Activated gamma-delta T cell treated with Interleukin-2 at 50 U/mL for 16 hours (primary cell): ENCODE data around the gene ING1.
"Not testable (repeated sequence)": the region's sequence is repeated elsewhere in the genome, so short reads cannot be mapped to it uniquely, and the experiment has no call there.

Source experiments
- DNase-seq: peaks from one replicate; pipeline ENCODE4 v3.0.0-alpha.2; 2020

The ING1 gene, protein sequence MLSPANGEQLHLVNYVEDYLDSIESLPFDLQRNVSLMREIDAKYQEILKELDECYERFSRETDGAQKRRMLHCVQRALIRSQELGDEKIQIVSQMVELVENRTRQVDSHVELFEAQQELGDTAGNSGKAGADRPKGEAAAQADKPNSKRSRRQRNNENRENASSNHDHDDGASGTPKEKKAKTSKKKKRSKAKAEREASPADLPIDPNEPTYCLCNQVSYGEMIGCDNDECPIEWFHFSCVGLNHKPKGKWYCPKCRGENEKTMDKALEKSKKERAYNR

DNA sequence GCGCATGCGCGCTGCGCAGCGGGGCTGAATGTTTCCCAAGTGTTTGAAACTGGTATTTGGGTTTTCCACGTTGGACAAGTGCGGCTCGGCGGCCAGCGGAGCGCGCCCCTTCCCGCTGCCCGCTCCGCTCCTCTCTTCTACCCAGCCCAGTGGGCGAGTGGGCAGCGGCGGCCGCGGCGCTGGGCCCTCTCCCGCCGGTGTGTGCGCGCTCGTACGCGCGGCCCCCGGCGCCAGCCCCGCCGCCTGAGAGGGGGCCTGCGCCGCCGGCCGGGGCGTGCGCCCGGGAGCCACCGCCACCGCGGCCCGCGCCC, at the start of gene ING1:
ING1 (plus strand) TSS at position 59 of the 311 bp plus-strand sequence. CDS start 450 bp downstream, outside the sequence.
- no peak for DNase-seq

DNA sequence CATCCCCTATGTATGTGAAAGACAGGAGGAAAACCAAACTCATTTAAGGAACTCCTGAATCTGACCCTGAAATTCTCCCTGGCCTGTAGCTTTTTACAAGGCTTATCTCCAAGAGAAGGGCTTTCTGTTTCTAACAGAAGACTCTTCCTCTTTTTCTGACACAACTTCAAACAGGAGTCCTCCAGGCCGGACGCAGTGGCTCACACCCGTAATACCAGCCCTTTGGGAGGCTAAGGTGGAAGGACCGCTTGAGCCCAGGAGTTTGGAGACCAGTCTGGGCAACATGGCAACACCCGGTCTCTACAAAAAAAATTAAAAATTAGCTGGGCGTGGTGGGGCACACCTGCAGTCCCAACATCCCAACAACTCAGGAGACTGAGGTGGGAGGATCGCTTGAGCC, 49.5 kb upstream of the ING1 start:
- DNase-seq: no peak

DNA sequence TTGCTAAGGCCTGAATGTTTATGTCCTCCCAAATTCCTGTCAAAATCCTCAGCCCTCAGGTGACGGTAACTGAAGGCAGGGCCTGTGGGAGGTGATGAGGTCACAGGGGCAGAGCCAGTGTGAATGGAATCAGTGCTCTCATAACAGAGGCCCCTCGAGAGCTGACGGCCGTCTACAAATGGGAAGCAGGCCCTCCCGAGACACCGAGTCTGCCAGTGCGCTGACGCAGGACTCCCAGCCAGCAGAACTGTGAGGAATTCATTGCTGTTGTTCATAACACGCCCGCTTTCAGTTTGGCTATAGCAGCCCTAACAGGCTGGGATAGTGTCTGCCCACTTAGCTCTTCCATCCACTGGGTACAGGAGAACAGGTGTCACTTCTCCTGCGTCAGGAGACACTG, 48.8 kb upstream of the ING1 start:
- DNase-seq: no peak

DNA sequence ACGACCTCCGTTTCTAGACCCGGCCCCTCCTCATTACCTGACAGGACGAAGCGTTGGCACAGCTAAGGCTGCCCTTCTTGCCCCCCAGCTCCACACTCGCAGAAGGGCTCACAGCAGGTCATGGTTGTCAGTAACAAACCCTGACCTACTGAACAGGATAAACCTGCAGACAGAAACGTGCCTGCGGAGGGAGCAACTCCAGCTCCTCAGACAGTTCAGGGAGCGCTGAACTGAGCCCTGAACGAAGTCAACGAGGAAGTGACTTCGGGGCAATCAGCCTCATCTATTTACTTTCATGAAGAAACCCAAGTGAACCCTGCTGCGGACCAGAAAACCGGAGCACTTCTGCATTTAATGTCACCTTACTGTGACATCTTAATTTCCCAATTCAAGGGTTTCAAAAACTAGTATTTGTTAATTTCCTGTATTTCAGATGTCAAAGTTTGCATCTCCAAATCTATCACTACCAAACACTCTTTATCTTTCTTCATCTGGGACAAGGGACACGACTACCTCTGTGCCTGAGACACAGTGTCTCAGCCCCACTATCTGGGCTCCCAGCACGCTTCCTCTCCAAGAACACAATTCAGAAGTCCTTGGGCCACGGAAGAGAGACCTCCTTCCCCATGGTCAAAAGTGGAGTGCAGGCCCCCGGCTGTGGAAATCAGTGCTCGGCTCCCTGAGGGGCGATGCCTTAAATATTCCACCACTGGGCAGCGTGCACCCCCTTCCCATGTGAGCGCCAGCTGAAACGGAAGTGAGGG, 47.8 kb upstream of the ING1 start:
- DNase-seq: no peak

DNA sequence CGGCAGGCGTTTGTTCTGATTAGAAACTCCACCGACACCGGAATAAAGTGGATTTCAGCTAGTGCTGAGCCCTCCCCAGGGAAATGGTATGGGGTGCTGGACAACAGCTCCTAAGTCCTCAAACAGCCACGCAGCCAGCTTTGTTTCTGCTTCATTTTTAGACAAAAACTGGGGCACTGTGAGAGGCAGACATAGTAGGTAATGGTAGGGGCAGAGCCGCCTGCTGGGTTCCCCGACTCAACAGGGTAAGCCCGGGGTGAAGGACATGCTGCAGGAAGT, 47.3 kb upstream of the ING1 start:
- DNase-seq: no peak

DNA sequence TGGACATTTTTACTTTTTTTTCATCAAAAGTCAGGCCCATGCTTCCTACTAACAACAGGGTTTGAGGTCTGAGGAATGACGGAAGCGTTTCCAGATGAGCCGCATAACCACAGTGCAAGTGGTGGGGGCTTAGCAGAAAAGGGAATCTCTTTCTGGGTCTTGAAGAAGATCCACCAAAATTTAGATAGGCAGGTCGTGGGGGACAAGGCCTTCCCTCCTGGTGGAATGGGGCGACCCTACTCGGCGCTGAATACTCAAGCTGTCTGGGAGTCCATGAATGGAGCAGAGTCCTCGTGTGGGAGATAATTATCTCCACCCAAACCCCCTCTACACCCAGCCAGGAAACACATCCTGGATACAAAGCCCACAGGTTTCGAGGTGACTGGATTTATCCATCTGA, 44.5 kb upstream of the ING1 start:
- DNase-seq: no peak

DNA sequence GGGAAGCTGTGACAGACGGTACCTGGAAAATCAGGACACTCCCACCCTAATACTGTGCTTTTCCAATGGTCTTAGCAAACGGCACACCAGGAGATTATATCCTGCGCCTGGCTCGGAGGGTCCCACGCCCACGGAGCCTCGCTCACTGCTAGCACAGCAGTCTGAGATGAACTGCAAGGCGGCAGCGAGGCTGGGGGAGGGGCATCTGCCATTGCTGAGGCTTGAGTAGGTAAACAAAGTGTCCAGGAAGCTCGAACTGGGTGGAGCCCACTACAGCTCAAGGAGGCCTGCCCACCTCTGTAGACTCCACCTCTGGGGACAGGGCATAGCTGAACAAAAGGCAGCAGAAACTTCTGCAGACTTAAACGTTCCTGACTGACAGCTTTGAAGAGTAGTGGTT, 43.7 kb upstream of the ING1 start:
- DNase-seq: not testable (repeated sequence)

DNA sequence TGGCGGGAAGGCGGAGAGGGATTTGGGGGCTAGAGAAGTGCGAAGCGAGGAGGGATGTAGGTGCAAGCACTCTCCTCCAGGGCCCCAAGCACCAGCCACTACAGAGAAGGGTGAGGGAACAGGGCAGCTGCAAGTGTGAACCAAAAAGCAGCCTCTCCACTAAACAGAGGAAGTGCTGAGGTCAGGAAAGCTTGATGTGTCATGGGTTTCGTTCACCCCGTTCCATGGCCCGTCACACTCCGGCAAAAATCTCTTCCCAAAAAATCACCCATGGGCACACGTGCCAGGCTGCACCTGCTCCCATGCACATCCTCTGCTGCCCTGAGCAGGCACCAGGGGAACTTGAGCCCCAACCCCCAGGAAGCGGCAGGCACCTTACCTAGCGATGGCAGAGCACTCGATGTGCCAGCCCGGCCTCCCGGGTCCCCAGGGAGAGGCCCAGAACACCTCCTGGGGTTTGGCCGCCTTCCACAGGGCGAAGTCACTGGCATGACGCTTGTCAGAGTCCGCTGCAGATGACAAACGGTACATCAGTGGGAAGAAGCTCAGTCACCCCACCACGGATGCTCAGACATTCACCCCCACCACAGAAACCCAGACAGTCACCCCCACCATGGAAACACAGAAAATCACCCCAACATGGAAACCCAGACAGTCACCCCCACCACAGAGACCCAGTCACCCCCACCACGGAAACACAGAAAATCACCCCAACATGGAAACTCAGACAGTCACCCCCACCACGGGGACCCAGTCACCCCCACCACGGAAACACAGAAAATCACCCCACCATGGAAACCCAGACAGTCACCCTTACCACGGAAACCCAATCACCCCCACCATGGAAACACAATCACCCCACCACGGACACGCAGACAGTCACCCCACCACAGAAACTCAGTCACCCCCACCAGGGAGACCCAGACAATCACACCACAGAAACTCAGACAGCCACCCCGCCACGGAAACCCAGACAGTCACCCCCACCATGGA, 36.6 kb upstream of the ING1 start:
- DNase-seq: no peak

DNA sequence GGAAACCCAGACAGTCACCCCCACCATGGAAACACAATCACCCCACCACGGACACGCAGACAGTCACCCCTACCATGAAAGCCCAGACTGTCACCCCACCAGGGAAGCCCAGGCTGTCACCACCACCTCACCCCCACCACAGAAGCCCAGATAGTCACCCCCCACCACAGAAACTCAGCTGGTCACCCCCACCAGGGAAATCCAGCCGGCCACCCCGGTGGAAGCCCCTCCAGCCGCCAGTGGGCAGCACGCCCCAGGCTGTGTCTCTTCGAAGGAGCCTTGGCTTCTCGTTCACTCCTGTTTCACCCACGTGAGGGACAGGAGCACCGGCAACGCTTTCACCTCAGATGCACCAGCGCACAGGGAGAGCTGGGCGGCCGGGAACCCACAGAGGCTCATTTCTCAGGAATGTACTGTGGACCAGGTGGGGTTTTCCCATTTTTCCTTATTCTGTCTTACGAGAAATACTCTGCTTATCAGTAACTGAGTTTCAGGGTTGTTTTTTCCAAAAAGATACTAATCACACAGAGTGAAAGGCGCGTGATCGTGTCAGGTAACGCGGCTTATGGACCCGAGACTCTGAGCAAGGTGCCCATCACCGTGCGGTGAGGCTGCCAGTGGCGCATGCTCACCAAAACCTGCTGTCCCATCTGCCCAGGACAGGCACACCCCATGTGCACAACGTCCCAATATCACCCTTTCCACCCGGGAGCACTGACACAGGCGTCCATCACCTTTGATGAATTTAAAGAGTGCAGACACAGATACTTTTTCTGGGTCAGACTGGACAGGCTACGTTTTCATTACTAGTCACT, 35.6 kb upstream of the ING1 start:
- no peak for DNase-seq

DNA sequence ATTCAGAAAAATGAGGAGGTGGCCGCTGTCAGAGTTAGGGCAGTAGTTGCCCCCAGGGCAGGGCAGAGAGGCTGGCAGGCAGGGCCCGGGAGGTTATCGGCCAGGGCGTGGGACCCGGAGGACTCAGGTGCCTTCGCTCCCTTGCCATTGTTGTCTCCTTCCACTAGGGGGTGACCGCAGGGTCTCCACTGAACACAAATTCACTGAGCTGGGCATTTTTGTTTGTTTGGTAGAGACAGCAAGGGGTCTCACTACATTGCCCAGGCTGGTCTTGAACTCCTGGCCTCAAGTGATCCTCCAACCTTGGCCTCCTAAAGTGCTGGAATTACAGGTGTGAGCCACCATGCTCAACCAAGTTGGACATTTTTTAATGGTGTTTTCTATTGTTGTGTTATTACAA, 32.6 kb upstream of the ING1 start:
- no peak for DNase-seq

DNA sequence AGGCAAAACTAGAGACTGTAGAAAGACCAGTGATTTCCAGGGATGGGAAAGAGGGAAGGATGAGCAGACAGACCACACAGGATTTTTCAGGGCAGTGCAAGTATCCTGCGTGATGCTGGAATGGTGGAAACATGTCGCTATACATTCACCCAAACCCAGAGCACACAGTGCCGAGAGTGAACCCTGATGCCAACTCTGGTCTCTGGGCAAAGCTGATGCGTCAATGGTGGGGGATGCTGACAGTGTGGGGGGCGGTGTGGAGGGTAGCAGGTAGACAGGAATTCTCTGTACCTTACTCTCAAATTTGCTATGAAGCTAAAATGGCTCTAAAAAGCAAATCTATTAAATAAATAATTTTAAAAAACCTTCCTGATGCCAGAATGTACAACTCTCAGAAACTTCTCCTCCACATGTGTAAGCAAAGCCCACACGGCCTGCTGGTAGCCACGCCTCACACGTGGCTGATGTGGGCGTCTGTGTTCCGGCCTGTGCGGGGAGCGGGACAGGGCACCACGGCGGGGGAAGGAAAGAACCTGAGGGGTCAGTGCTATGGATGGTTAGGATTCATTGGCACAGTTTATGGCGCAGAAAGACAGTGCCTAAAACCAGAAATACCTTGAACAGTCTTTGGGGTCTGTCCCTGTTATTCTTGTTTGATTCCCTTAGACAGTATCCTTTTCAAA, 31.5 kb upstream of the ING1 start:
- no peak for DNase-seq

DNA sequence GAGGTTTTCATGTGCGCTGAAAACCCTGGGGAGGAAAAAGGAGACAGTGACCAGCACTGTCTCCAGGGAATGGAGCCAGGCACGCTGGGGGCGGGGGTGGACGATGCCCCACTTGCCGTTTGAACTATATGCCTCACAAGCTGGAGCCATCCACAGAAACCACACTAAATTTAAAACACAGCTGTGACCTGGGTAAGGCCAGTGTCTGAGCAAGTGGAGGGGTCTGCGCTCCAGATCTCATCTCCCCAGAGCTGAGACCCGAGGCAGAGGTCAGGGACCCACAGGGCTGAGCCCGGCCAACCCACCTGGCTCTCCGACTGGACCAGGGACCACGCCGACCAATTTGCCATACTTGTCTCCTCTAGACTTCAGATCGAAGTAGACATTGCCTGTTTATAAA, 30.8 kb upstream of the ING1 start:
- no peak for DNase-seq

DNA sequence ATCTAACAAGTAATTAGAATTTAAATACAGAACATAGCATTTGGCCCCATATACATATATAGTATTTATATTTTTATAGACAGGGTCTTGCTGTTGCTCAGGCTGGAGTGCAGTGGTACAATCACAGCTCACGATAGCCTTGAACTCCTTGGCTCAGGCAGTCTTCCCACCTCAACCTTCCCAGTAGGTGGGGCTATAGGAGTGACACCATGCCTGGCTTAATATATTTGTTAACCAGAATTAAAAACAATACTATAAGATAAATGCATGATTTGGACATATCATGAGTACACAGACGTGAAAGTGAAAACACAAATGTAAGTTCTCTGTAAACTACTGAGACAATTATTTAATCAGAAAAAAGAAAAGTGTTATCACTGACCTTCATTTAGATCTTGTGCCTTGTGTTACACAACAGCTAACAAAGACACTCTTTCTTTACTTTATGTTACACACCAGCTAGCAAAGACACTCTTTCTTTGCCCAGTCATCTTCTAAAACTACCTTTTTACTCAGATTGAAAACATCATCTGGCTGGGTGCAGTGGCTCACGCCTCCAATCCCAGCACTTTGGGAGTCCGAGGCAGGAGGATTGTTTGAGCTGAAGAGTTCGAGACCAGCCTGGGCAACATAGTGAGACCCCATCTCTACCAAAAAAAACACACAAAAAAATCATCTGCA, 30.2 kb upstream of the ING1 start:
- DNase-seq: no peak

DNA sequence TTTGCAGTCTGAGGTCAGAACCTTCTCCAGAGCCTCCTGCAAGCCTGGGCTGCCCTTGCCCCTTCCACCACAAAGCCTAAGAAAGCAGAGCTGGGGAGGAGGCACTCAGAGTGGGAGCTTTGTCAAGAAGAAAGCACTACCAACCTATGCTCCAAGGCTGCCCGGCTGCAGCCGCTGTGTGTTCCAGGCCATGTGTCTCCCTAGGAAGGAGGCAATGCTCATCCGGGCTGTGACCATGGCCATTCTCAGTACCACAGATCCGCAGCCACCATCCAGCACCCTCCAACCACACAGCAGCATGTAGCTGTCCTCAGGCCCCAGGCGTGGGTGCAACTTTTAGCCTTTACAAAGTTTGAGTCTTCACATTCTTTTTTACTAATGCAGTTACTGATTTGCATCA, 29.6 kb upstream of the ING1 start:
- DNase-seq: no peak

DNA sequence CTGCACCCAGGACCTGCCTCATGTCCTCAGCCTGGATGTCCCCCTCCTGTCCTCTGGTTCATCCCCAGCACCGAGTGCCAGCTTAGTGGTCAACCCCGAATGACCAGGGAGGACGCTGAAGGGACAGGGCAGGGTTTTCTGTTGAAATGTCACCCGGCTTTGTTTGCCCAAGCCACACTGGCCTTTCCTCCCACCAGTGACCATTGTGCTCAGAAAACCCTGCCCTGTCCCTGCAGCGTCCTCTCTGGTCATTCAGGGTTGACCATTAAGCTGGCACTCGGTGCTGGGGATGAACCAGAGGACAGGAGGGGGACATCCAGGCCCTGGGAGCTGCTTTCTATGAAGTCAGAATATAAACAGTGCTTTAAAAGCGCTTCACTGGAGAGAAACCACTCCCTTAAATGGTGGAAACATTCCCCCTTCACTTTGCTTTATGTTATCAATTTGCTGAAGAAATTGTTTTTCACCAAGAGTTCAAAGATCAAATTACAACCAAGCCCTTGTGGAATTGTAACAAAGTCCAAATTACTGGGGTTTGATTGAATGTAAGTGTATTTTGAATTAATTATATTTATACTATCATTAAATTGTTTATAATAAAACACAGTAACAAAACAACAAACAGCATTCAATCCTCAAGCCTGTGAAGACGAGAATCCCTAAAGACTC, 29.0 kb upstream of the ING1 start:
- no peak for DNase-seq

DNA sequence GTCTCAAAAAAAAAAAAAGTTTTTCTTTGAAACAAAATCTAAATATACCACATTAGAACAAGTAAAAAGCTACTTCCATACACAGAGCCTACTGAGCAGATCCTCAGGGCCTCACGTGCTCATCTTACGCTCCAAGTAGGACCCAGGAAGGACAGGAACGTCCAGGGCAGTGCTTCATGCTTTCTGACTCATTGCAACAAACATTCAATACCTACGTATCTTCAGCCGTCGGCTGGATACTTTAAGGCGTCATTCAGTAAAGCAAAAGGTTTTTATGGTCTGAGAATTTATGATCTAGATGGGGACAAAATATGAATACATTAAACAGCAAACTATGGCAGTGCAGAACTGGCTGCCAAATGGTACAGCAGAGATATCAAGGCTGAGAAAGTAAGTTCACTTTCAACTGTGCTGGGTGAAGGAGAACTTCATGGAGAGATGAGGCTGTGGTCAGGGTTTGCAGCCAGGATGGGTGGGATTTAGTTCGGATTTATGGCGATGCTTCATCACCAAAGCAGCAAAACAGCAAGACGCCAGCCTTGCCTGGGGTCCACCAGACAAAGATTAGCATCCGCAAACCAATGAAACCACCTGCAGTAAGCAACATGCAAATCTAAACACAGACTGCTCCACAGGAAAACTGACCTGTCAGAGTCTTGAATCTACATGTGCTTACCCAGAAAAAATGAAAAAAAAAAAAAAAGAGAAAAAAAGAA, 28.0 kb upstream of the ING1 start:
- DNase-seq: no peak

DNA sequence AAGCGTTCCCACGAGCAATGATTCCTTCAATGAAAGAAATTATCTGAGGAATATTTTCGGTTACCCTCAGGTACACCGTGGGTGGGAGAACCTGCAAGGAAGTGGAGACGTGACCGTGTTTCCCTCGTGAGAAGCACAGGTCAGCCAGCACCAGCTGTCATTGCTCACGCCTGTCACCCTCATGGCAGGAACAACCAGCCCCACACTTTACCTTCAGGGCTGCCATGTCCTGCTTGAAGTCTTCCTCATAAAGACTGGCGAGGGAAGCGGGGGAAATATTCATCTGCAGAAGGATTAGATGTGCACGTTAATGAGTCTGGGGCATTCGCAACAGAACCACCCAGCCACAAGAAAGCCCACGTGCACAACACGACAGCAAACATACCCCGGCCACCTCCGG, 25.8 kb upstream of the ING1 start:
- no peak for DNase-seq

DNA sequence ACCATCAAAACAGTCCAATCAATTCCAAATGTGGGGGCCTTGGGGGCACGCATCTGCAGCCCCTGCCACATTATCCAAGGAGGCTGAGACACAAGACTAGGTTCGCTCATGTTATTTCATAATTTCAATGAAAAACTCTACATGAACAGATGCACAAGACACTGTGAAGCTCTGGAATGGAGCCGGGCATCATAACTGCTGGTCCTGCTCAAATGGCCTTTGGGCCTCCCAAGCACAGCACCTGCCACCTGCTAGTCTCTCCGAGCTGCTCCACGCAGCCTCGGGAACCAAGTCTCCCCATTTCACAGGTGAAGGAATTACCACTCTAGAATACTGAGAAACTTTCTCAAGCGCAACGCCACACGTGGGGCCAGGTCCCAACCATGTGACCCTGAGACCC, 24.5 kb upstream of the ING1 start:
- DNase-seq: no peak

DNA sequence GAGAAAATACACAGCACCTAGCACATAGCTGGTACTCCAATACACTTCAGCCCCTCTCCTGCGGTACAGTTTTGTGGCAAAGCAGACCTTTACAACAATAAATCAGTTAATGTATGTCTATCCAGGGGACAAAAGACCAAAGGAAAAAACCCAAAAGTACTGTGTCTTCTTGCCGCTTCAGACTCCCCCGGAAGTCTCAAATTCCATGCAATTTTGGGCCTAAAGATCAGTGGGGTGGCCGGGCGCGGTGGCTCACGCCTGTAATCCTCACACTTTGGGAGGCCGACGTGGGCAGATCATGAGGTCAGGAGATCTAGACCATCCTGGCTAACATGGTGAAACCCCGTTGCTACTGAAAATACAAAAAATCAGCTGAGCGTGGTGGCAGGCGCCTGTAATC, 23.8 kb upstream of the ING1 start:
- no peak for DNase-seq

DNA sequence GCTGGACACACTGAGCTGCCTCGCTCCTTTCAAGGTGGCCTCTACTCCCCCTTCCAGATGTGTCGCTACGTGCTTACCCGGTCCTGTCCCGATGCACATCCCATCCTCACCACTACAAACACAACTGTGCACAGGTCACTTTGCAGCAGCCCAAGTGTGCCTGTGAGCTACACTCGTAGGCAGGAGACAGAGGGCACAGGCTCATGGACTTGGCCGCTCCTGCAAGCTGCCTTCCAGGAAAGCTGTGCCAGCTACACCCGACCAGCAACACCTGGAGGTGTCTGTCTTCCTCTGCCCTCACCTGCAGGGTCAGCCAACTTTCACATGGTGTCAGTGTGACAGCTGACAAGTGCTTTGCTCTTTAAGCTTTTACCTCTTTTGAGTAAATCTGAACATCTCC, 23.0 kb upstream of the ING1 start:
- no peak for DNase-seq

DNA sequence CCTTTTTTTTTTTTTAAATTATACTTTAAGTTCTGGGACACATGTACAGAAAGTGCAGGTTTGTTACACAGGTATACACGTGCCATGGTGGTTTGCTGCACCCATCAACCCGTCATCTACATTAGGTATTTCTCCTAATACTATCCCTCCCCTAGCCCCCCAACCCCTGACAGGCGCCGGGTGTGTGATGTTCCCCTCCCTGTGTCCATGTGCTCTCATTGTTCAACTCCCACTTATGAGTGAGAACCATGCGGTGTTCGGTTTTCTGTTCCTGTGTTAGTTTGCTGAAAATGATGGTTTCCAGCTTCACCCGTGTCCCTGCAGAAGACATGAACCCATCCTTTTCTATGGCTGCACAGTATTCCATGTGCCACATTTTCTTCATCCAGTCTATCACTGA, 17.7 kb upstream of the ING1 start:
- DNase-seq: not testable (repeated sequence)
